Activated CD4-positive, alpha-beta T cell treated with anti-CD3 and anti-CD28 coated beads, Interleukin-2, amount 10 ng/mL, durations not matched to agents 7 days and 5 days (primary cell): Measurements from ENCODE around the gene SUSD6. TPM values are rescaled to one million over a fixed set of nuclear protein-coding genes. Genes with fewer than 3 reads are reported as not detected.
"Not testable (repeated sequence)": the region's sequence is repeated elsewhere in the genome, so short reads cannot be mapped to it uniquely, and the experiment has no call there.

Experiments
- CTCF ChIA-PET: fragments of 350-600 bp; sonication (Branson Sonifier 250); formaldehyde crosslinking; loops from one replicate; lab custom pipeline; 2021; ENCODE audit warnings: antibody characterized with exemption; lab: Charles Lee
- POLR2A ChIA-PET: fragments of 350-600 bp; sonication (Branson Sonifier 250); formaldehyde crosslinking; loops from one replicate; lab custom pipeline; 2021; ENCODE audit warnings: antibody characterized with exemption; lab: Charles Lee
- DNase-seq: peaks from one replicate; pipeline ENCODE4 v3.0.0-alpha.2; 2020
- H3K27ac Mint-ChIP-seq: one replicate; pipeline ENCODE4 v1.8.0; 2021; ENCODE audit warnings: mild to moderate bottlenecking, moderate library complexity, mixed read lengths
- H3K27me3 Mint-ChIP-seq: one replicate; pipeline ENCODE4 v1.8.0; 2021; ENCODE audit warnings: mixed read lengths
- H3K36me3 Mint-ChIP-seq: one replicate; pipeline ENCODE4 v1.8.0; 2021; ENCODE audit warnings: low read depth, mixed read lengths
- H3K4me1 Mint-ChIP-seq: one replicate; pipeline ENCODE4 v1.8.0; 2021; ENCODE audit warnings: mixed read lengths
- H3K4me3 Mint-ChIP-seq: one replicate; pipeline ENCODE4 v1.8.0; 2021; ENCODE audit warnings: mild to moderate bottlenecking, moderate library complexity, mixed read lengths
- H3K9me3 Mint-ChIP-seq: one replicate; pipeline ENCODE4 v1.8.0; 2021; ENCODE audit warnings: mixed read lengths
- total RNA-seq, 2 experiments: library from RNA; stranded (reverse); gene quantifications; one replicate each; pipeline ENCODE4 v1.2.3, GENCODE V29; 2021

The SUSD6 gene
- total RNA-seq, 2 experiments from 2014 or later = 42.6 to 45.0 TPM

DNA sequence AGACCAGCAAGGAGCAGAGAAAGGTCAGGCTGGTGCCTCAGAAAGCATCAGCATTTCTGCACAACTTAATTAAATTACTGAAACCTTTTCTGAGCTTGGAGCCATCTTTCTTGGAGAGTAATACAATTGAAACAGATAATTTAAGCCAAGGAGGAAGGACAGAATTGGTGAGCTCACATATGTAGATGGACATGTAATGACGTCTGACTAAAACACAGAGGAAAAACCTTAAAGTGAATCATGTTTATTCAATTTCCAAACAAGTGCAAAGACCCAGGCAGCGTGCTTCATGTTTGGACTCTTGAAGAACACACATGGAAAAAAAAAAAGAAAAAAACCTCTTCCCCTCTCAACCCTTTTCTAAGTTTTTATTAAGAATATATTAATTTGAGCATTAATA lies 19.0 kb downstream of the SUSD6 start:
- peaks cover 91% of the 10 kb centered on the region for H3K4me1 Mint-ChIP-seq
- H3K36me3 Mint-ChIP-seq = peaks cover 20% of the 10 kb centered on the region
- H3K9me3 Mint-ChIP-seq = no peaks in the 10 kb centered on the region
- ChIA-PET POLR2A (no interaction called here), CTCF (interaction anchor here (1.0 to 1.9 kb wide), 10 partner anchors 11 to 97 kb away, joined by 3 to 7 read pairs (median 4); no protein-coding TSS in a partner anchor)
- no peak overlapping the region for H3K27ac Mint-ChIP-seq
- H3K4me3 Mint-ChIP-seq = no peak overlapping the region
- no peak for DNase-seq
- no peaks in the 10 kb centered on the region for H3K27me3 Mint-ChIP-seq

- Mint-ChIP-seq H3K4me3 (no peak overlapping the region), H3K4me1 (peaks cover 91% of the 10 kb centered on the region), H3K27me3 (no peaks in the 10 kb centered on the region), H3K36me3 (peaks cover 20% of the 10 kb centered on the region), H3K27ac (no peak overlapping the region), H3K9me3 (no peaks in the 10 kb centered on the region)
- no peak for DNase-seq
- ChIA-PET CTCF (interaction anchor here (0.6 to 1.6 kb wide), 3 partner anchors 11 to 73 kb away, joined by 3 to 4 read pairs (median 3); no protein-coding TSS in a partner anchor), POLR2A (no interaction called here)
Measured at GRCh38 chr14:69631509-69631908, 20.1 kb downstream of the SUSD6 start.

- Mint-ChIP-seq H3K9me3 (no peaks in the 10 kb centered on the region), H3K4me1 (peaks cover 91% of the 10 kb centered on the region), H3K27me3 (no peaks in the 10 kb centered on the region), H3K4me3 (no peak overlapping the region), H3K27ac (no peak overlapping the region), H3K36me3 (peaks cover 20% of the 10 kb centered on the region)
- ChIA-PET CTCF (interaction anchor here (0.6 to 1.6 kb wide), 3 partner anchors 10 to 73 kb away, joined by 3 to 4 read pairs (median 3); no protein-coding TSS in a partner anchor), POLR2A (no interaction called here)
- no peak for DNase-seq
Measured at GRCh38 chr14:69632164-69632563, 20.8 kb downstream of the SUSD6 start.

DNA sequence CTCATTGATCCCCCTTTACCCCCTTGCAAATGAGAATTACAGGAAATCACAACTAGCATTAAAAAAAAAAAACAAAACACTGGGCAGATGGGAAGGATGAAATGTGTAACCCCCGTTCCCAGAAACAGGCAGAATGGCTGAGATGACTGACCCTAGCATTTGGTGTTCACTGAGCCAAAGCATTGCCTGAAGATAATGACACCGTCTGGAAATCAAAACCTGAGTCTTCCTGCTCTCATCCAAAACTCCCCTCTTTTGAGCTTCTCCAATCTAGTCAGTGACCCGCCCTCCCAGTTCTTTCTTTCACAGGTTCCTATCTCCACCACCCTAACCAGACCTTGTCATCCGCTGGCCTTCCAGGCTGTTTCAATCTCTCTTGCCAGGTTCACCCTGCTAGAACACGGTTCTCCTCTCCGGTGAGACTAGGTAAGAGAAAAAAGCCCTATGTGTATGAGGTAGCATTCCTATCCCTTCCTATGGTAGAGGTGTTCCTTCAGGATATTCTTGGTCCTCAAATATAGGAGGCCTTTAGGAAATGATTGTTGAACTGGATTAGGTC lies 21.3 kb downstream of the SUSD6 start:
- POLR2A ChIA-PET = no interaction called here
- H3K27ac Mint-ChIP-seq = no peak overlapping the region

GRCh38 chr14:69633238-69633637 lies 21.8 kb downstream of the SUSD6 start:
- no peaks in the 10 kb centered on the region for H3K27me3 Mint-ChIP-seq
- peaks cover 20% of the 10 kb centered on the region for H3K36me3 Mint-ChIP-seq
- no peaks in the 10 kb centered on the region for H3K9me3 Mint-ChIP-seq
- ChIA-PET POLR2A (no interaction called here), CTCF (interaction anchor here (2.1 kb wide), 1 partner anchor 12 kb away, joined by 6 read pairs; no protein-coding TSS in a partner anchor)
- peaks cover 95% of the 10 kb centered on the region for H3K4me1 Mint-ChIP-seq
- H3K4me3 Mint-ChIP-seq = no peak overlapping the region
- H3K27ac Mint-ChIP-seq = no peak overlapping the region
- no peak for DNase-seq

More for the DNA sequence above, 21.3 kb downstream of the SUSD6 start:
- CTCF ChIA-PET = interaction anchor here (1.6 to 2.1 kb wide), 2 partner anchors 10 to 11 kb away, joined by 4 to 6 read pairs; no protein-coding TSS in a partner anchor
- no peak for DNase-seq
- Mint-ChIP-seq H3K4me3 (no peak overlapping the region), H3K9me3 (no peaks in the 10 kb centered on the region), H3K27me3 (no peaks in the 10 kb centered on the region), H3K4me1 (peaks cover 93% of the 10 kb centered on the region), H3K36me3 (peaks cover 20% of the 10 kb centered on the region)

- POLR2A ChIA-PET = interaction anchor here (1.0 kb wide), 1 partner anchor 11 kb away, joined by 4 read pairs; no protein-coding TSS in a partner anchor
- Mint-ChIP-seq H3K4me1 (peaks cover 84% of the 10 kb centered on the region), H3K36me3 (peaks cover 34% of the 10 kb centered on the region), H3K27ac (peak overlapping the region; percentile 92), H3K27me3 (no peaks in the 10 kb centered on the region), H3K4me3 (peak overlapping the region; percentile 44), H3K9me3 (peaks cover 3% of the 10 kb centered on the region)
- no peak for DNase-seq
- CTCF ChIA-PET = interaction anchor here (0.5 to 2.7 kb wide), 11 partner anchors 10 to 91 kb away, joined by 3 to 7 read pairs (median 4); no protein-coding TSS in a partner anchor
Measured at GRCh38 chr14:69635981-69636639, 24.7 kb downstream of the SUSD6 start.

- Mint-ChIP-seq H3K27ac (peak overlapping the region; percentile 92), H3K9me3 (peaks cover 9% of the 10 kb centered on the region), H3K27me3 (no peaks in the 10 kb centered on the region), H3K4me3 (peak overlapping the region; percentile 38), H3K4me1 (peaks cover 80% of the 10 kb centered on the region), H3K36me3 (peaks cover 41% of the 10 kb centered on the region)
- DNase-seq = no peak
- ChIA-PET POLR2A (interaction anchor here (1.0 kb wide), 1 partner anchor 12 kb away, joined by 4 read pairs; no protein-coding TSS in a partner anchor), CTCF (interaction anchor here (0.5 to 2.7 kb wide), 11 partner anchors 10 to 90 kb away, joined by 3 to 6 read pairs (median 4); no protein-coding TSS in a partner anchor)
Measured at GRCh38 chr14:69636718-69637480, 25.5 kb downstream of the SUSD6 start.

DNA sequence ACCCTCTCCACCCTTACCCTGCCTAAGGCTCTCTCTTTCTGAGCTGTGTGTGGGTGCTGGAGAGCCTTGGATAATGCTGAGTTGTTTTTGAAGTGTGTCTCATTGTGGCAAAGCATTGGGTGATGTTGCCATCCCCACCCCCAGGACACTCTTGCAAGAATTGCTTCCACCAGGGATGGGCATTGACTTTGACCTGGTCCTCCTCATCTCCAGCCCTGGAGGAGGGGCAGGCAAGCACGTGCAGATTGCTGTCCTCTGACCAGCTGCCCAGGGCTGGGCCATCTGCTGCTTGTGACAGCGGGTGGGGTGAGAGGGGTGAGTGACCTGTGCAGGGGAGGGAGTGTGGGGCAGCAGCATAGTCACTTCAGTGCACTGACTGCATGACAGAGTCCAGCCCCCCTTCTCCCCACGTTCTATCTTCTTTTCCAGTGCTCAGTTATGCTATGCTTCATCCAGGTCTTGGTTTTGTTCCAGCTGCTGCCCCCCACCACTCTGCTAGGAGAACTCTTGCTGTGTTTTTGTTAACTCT lies 26.2 kb downstream of the SUSD6 start:
- Mint-ChIP-seq H3K27me3 (no peaks in the 10 kb centered on the region), H3K9me3 (peaks cover 16% of the 10 kb centered on the region), H3K27ac (peak overlapping the region; percentile 92), H3K4me3 (peak overlapping the region; percentile 29), H3K4me1 (peaks cover 79% of the 10 kb centered on the region), H3K36me3 (peaks cover 45% of the 10 kb centered on the region)
- DNase-seq = no peak
- POLR2A ChIA-PET = no interaction called here
- CTCF ChIA-PET = interaction anchor here (1.0 to 2.6 kb wide), 5 partner anchors 9 to 35 kb away, joined by 3 to 6 read pairs (median 4); no protein-coding TSS in a partner anchor

DNA sequence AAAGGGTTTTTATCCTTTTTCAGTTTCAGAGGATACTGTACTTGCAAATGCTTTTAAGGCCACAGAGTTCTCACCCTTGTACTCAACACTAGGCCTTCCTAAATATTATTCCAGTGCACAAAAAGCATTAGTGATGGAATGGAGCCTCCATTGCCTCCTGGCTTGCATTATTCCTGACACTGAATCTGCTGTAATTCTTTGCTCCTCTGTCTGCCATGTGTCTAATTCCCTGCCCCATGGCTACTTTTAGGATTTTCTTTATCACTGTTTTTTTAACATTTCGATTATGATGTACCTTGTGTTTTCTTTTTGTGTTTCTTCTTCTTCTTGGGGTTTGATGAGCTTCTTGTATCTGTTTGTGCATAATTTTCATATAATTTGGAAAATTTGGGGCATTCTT lies 29.5 kb downstream of the SUSD6 start:
- Mint-ChIP-seq H3K27me3 (no peaks in the 10 kb centered on the region), H3K27ac (no peak overlapping the region), H3K4me1 (peaks cover 70% of the 10 kb centered on the region), H3K4me3 (no peak overlapping the region), H3K9me3 (peaks cover 22% of the 10 kb centered on the region), H3K36me3 (peaks cover 57% of the 10 kb centered on the region)
- DNase-seq = no peak
- POLR2A ChIA-PET = no interaction called here
- CTCF ChIA-PET = interaction anchor here (1.2 to 1.5 kb wide), 2 partner anchors 11 to 33 kb away, joined by 3 read pairs; no protein-coding TSS in a partner anchor

- H3K4me3 Mint-ChIP-seq, DNase-seq, H3K27me3 Mint-ChIP-seq, POLR2A ChIA-PET, H3K27ac Mint-ChIP-seq: not testable (repeated sequence)
- Mint-ChIP-seq H3K4me1 (peaks cover 65% of the 10 kb centered on the region), H3K36me3 (peaks cover 61% of the 10 kb centered on the region), H3K9me3 (peaks cover 22% of the 10 kb centered on the region)
- CTCF ChIA-PET = interaction anchor here (1.1 to 1.2 kb wide), 2 partner anchors 11 to 12 kb away, joined by 3 to 4 read pairs; no protein-coding TSS in a partner anchor
Measured at GRCh38 chr14:69642212-69642793, 30.9 kb downstream of the SUSD6 start.

DNA sequence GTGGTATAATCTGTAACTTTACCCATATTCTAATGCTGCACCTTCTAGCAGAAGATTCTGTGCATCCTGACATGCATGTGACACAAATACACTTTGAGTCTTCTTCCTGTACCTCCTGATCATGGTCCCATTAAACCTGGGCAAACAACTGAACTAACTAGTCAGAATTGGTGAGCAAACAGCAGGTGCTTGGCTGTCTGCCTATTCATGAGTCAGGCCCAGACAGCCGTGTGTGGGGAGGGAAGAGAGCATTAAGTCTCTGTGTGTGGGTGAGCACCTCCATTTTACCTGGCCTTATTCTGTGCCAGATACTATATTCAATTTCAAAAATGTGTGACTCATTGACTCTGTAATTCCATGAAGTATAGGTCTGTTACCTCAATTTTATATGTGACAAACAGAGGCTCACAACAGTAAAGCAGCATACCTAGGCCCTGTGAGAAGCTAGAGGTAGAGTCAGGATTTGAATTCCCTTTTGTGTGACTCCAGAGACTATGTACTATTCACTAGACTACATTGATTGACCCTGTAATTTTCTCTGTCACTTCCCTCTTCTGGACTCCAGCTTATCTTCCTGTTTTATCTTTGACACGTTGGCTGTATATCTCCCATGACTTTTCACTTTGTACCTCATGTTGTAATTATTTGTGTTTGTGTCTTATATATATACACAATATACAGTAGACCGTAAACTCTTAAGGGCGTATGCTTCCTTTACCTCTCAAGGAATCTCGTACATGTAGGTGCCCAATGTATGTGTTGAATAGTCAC lies 32.2 kb downstream of the SUSD6 start:
- no peak for DNase-seq
- Mint-ChIP-seq H3K4me1 (peaks cover 64% of the 10 kb centered on the region), H3K36me3 (peaks cover 61% of the 10 kb centered on the region), H3K27ac (no peak overlapping the region), H3K9me3 (peaks cover 22% of the 10 kb centered on the region), H3K27me3 (no peaks in the 10 kb centered on the region), H3K4me3 (no peak overlapping the region)
- ChIA-PET CTCF (interaction anchor here (1.1 to 1.7 kb wide), 4 partner anchors 9 to 64 kb away, joined by 3 to 4 read pairs (median 4); no protein-coding TSS in a partner anchor), POLR2A (no interaction called here)
